GM12878 (cell line): ENCODE measurements around the gene ZNF44. TPM values are rescaled to one million over a fixed set of nuclear protein-coding genes. Genes with fewer than 3 reads are reported as not detected.

Source experiments
- ASH2L ChIP-seq: fragments of 300-600, 200-600 bp; sonication (generic); IDR thresholded peaks from 2 replicates; pipeline ENCODE4 v1.6.1; 2017; ENCODE audit warnings: low read depth, mild to moderate bottlenecking, borderline replicate concordance
- BACH1 ChIP-seq: fragments of 450-650 bp; IDR thresholded peaks from 2 replicates; pipeline ENCODE4 v1.6.1; 2017; ENCODE audit warnings: mild to moderate bottlenecking, borderline replicate concordance
- CBX3 ChIP-seq: fragments of 200-600 bp; sonication (generic); IDR thresholded peaks from 2 replicates; pipeline ENCODE4 v1.6.1; 2016; ENCODE audit warnings: low read depth, borderline replicate concordance
- CHD4 ChIP-seq: fragments of 200-600 bp; sonication (generic); IDR thresholded peaks from 2 replicates; pipeline ENCODE4 v1.6.1; 2016; ENCODE audit warnings: mild to moderate bottlenecking
- FOXM1 ChIP-seq: IDR thresholded peaks from 2 replicates; pipeline ENCODE4 v1.6.1; 2012; ENCODE audit warnings: low read depth, mild to moderate bottlenecking, inconsistent platforms, low read length, moderate library complexity
- JUNB ChIP-seq: IDR thresholded peaks from 2 replicates; pipeline ENCODE4 v1.6.1; 2016; ENCODE audit warnings: antibody characterized with exemption, mild to moderate bottlenecking
- JUND ChIP-seq: IDR thresholded peaks from 2 replicates; pipeline ENCODE4 v1.6.1; 2012; ENCODE audit warnings: low read depth, mild to moderate bottlenecking, low read length, improper control_type of control experiment, moderate library complexity
- NFIC ChIP-seq: IDR thresholded peaks from 2 replicates; pipeline ENCODE4 v1.6.1; 2012; ENCODE audit warnings: low read depth, mild to moderate bottlenecking, inconsistent platforms, low read length, moderate library complexity
- PAX8 ChIP-seq: fragments of 450-650 bp; IDR thresholded peaks from 2 replicates; pipeline ENCODE4 v1.6.1; 2017; ENCODE audit warnings: mild to moderate bottlenecking, moderate library complexity
- POLR2AphosphoS2 ChIP-seq: IDR thresholded peaks from 2 replicates; pipeline ENCODE4 v1.6.1; 2011; ENCODE audit warnings: low read depth, mild to moderate bottlenecking, low read length, improper control_type of control experiment, moderate library complexity
- RCOR1 ChIP-seq: conservative IDR thresholded peaks from 2 replicates; pipeline ENCODE4 v1.6.1; 2012; ENCODE audit warnings: low read depth, low read length, improper control_type of control experiment
- SMC3 ChIP-seq: IDR thresholded peaks from 2 replicates; pipeline ENCODE4 v1.6.1; 2011; ENCODE audit warnings: low read length, improper control_type of control experiment, borderline replicate concordance
- SP1 ChIP-seq: IDR thresholded peaks from one replicate; pipeline ENCODE4 v1.6.1; 2011; ENCODE audit warnings: low read depth, low read length
- TARDBP ChIP-seq: IDR thresholded peaks from 2 replicates; pipeline ENCODE4 v1.6.1; 2016; ENCODE audit warnings: borderline replicate concordance
- WRNIP1 ChIP-seq: IDR thresholded peaks from 2 replicates; pipeline ENCODE4 v1.6.1; 2011; ENCODE audit warnings: low read depth, low read length, improper control_type of control experiment, borderline replicate concordance
- ZNF24 ChIP-seq: fragments of 450-650 bp; IDR thresholded peaks from 2 replicates; pipeline ENCODE4 v1.6.1; 2017; ENCODE audit warnings: antibody characterized with exemption, mild to moderate bottlenecking
- ZNF384 ChIP-seq: IDR thresholded peaks from 2 replicates; pipeline ENCODE4 v1.6.1; 2012; ENCODE audit warnings: low read depth, mild to moderate bottlenecking, low read length, improper control_type of control experiment, borderline replicate concordance
- polyA plus RNA-seq, 11 experiments: library from polyadenylated mRNA; depleted of rRNA in 4 of 11; unstranded in 6 of 11; stranded (reverse) in 5 of 11; fragments of >200 nt; fragmentation: Nextera tagmentation in 4 of 11; fragmentation: Illumina TruSeq in 1 of 11; extraction: Ambion mirVana in 4 of 11; extraction: Trizol in 1 of 11; gene quantifications; 1 replicate in 1 of 11; 2 replicates in 10 of 11; pipeline versions ENCODE4 v1.2.1 to v1.2.3, GENCODE V29; 2011 to 2016; ENCODE audit warnings: inconsistent platforms in 2 of 11, missing spikeins in 2 of 11, low read depth in 1 of 11
- total RNA-seq, 4 experiments: library from RNA; depleted of rRNA in 3 of 4; stranded (reverse); fragments of >200 nt in 3 of 4; fragmentation: Illumina TruSeq in 1 of 4; extraction: Trizol in 1 of 4; gene quantifications; 2 replicates each; pipeline versions ENCODE4 v1.2.1 to v1.2.3, GENCODE V29; 2013 to 2021
- TF ChIP-seq, protein P1 (sequence below): fragments of 450-650 bp; IDR thresholded peaks from 2 replicates; pipeline ENCODE4 v1.6.1; 2017; ENCODE audit warnings: borderline replicate concordance
- TF ChIP-seq, protein P2 (sequence below): IDR thresholded peaks from 2 replicates; pipeline ENCODE4 v1.6.1; 2011; ENCODE audit warnings: borderline replicate concordance, low read depth, mild to moderate bottlenecking, moderate library complexity, low read length; ENCODE audit not compliant: insufficient read depth, poor library complexity, severe bottlenecking
- TF ChIP-seq, protein P3 (sequence below): IDR thresholded peaks from 2 replicates; pipeline ENCODE4 v1.6.1; 2011; ENCODE audit warnings: mild to moderate bottlenecking, low read depth, low read length, moderate library complexity; ENCODE audit not compliant: insufficient replicate concordance
- TF ChIP-seq, protein P4 (sequence below): IDR thresholded peaks from 2 replicates; pipeline ENCODE4 v1.6.1; 2012; ENCODE audit warnings: improper control_type of control experiment, low read depth, low read length; ENCODE audit not compliant: insufficient replicate concordance

The ZNF44 gene
- total and polyA plus RNA-seq, 10 of the 15 experiments (the other 5 are each of a cell fraction or from before 2014, with no cell fraction given) = 3.7 to 11.3 (median 5.4) TPM

DNA sequence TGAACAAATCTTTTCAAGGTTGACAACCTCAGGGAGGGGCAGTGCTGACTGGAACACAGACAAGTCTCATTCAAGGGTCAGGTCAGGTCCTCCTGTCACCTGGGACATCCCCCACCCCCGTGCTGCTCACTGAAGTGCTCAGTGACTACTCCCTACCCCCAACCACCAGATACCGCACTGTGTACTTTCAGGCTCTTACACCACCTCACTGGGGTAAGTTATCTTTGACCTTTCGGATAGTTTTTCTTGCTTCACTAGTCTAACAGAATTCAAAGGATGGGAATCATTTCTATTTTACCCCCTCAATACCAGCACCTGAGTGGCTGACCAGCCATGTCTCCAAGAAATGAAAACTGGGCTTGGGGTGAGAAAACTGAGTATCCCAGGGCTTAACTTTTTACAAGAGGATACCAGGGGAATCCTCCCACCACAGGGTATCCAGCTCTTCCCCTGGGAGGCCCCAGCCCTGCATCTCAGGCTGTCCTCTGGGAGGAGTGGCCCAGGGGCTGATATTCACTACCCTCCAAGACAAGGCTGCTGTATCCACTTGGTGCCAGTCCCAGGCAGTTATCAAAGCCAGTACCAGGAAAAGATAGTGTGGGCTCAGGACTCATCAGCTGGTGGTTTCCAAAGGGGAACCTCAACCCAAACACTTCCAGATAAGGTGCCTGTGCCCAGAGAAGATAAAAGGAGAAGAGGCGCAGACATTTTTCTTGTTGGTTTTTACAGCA is 36.7 kb upstream of the ZNF44 start (continued):
- TF ChIP-seq POLR2AphosphoS2 (no peak), ZNF384 (no peak), CHD4 (no peak), FOXM1 (peak; percentile 69; the same call in 1 of the 2 replicates), JUNB (no peak; the same call in 1 of the 2 replicates), CBX3 (no peak), TARDBP (no peak), ASH2L (no peak), WRNIP1 (no peak), RCOR1 (no peak), ZNF24 (no peak), JUND (no peak), PAX8 (no peak), SP1 (peak; percentile 80), SMC3 (no peak; the same call in 1 of the 2 replicates), BACH1 (peak; percentile 44; the same call in 1 of the 2 replicates), NFIC (peak; percentile 78)
- TF ChIP-seq, protein P1, sequence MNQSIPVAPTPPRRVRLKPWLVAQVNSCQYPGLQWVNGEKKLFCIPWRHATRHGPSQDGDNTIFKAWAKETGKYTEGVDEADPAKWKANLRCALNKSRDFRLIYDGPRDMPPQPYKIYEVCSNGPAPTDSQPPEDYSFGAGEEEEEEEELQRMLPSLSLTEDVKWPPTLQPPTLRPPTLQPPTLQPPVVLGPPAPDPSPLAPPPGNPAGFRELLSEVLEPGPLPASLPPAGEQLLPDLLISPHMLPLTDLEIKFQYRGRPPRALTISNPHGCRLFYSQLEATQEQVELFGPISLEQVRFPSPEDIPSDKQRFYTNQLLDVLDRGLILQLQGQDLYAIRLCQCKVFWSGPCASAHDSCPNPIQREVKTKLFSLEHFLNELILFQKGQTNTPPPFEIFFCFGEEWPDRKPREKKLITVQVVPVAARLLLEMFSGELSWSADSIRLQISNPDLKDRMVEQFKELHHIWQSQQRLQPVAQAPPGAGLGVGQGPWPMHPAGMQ = no peak
- TF ChIP-seq, protein P2, sequence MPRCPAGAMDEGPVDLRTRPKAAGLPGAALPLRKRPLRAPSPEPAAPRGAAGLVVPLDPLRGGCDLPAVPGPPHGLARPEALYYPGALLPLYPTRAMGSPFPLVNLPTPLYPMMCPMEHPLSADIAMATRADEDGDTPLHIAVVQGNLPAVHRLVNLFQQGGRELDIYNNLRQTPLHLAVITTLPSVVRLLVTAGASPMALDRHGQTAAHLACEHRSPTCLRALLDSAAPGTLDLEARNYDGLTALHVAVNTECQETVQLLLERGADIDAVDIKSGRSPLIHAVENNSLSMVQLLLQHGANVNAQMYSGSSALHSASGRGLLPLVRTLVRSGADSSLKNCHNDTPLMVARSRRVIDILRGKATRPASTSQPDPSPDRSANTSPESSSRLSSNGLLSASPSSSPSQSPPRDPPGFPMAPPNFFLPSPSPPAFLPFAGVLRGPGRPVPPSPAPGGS = peak; percentile 82
- TF ChIP-seq, protein P3, sequence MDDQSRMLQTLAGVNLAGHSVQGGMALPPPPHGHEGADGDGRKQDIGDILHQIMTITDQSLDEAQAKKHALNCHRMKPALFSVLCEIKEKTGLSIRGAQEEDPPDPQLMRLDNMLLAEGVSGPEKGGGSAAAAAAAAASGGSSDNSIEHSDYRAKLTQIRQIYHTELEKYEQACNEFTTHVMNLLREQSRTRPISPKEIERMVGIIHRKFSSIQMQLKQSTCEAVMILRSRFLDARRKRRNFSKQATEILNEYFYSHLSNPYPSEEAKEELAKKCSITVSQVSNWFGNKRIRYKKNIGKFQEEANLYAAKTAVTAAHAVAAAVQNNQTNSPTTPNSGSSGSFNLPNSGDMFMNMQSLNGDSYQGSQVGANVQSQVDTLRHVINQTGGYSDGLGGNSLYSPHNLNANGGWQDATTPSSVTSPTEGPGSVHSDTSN = no peak
- TF ChIP-seq, protein P4, sequence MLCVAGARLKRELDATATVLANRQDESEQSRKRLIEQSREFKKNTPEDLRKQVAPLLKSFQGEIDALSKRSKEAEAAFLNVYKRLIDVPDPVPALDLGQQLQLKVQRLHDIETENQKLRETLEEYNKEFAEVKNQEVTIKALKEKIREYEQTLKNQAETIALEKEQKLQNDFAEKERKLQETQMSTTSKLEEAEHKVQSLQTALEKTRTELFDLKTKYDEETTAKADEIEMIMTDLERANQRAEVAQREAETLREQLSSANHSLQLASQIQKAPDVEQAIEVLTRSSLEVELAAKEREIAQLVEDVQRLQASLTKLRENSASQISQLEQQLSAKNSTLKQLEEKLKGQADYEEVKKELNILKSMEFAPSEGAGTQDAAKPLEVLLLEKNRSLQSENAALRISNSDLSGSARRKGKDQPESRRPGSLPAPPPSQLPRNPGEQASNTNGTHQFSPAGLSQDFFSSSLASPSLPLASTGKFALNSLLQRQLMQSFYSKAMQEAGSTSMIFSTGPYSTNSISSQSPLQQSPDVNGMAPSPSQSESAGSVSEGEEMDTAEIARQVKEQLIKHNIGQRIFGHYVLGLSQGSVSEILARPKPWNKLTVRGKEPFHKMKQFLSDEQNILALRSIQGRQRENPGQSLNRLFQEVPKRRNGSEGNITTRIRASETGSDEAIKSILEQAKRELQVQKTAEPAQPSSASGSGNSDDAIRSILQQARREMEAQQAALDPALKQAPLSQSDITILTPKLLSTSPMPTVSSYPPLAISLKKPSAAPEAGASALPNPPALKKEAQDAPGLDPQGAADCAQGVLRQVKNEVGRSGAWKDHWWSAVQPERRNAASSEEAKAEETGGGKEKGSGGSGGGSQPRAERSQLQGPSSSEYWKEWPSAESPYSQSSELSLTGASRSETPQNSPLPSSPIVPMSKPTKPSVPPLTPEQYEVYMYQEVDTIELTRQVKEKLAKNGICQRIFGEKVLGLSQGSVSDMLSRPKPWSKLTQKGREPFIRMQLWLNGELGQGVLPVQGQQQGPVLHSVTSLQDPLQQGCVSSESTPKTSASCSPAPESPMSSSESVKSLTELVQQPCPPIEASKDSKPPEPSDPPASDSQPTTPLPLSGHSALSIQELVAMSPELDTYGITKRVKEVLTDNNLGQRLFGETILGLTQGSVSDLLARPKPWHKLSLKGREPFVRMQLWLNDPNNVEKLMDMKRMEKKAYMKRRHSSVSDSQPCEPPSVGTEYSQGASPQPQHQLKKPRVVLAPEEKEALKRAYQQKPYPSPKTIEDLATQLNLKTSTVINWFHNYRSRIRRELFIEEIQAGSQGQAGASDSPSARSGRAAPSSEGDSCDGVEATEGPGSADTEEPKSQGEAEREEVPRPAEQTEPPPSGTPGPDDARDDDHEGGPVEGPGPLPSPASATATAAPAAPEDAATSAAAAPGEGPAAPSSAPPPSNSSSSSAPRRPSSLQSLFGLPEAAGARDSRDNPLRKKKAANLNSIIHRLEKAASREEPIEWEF = peak; percentile 10
